GM12891 (cell line): ENCODE results near the gene ELP5.
A peak's percentile ranks its signal among the peaks of the same experiment; 100 is the strongest.

ENCODE experiments used
- DNase-seq: peaks from one replicate; pipeline ENCODE4 v3.0.0; 2011; ENCODE audit warnings: low spot score; ENCODE audit not compliant: insufficient read length
- FAIRE-seq: peaks from 2 replicates; lab custom pipeline; 2011; peaks lifted over from hg19 to GRCh38; lab: Jason Lieb, UNC
- PAX5 ChIP-seq: IDR thresholded peaks from 2 replicates; pipeline ENCODE4 v1.6.1; 2011; ENCODE audit warnings: low read length, moderate library complexity, mild to moderate bottlenecking; ENCODE audit not compliant: insufficient read depth, severe bottlenecking
- POLR2A ChIP-seq: IDR thresholded peaks from 2 replicates; pipeline ENCODE4 v1.6.1; 2011; ENCODE audit warnings: low read depth, low read length, control low read depth
- POLR2AphosphoS5 ChIP-seq: IDR thresholded peaks from 2 replicates; pipeline ENCODE4 v1.6.1; 2011; ENCODE audit warnings: low read depth, low read length, control low read depth
- POU2F2 ChIP-seq: IDR thresholded peaks from 2 replicates; pipeline ENCODE4 v1.6.1; 2011; ENCODE audit warnings: low read depth, mild to moderate bottlenecking, control low read depth, low read length, moderate library complexity
- SPI1 ChIP-seq: IDR thresholded peaks from 2 replicates; pipeline ENCODE4 v1.6.1; 2011; ENCODE audit warnings: low read depth, low read length, control low read depth
- TAF1 ChIP-seq: IDR thresholded peaks from 2 replicates; pipeline ENCODE4 v1.6.1; 2011; ENCODE audit warnings: low read depth, low read length, control low read depth

Gene ELP5

GRCh38 chr17:7308625-7309433 is 56.8 kb downstream of the ELP5 start:
- peak; percentile 76 for TF ChIP-seq POLR2A
- peak; percentile 48 for TF ChIP-seq POU2F2
- no peak for TF ChIP-seq PAX5
- TF ChIP-seq POLR2AphosphoS5, result peak; percentile 89
- no peak; the same call in 1 of the 2 replicates for TF ChIP-seq TAF1
- no peak for TF ChIP-seq SPI1
- DNase-seq (no peak), FAIRE-seq (peak; percentile 75)
